ENCODE measurements around the gene LRRC28. TPM values are rescaled to one million over a fixed set of nuclear protein-coding genes. Genes with fewer than 3 reads are reported as not detected.

The LRRC28 gene
- total RNA-seq, 1 donor from 2014 or later, result 24.6 TPM

GRCh38 chr15:99247062-99247461 is 4.2 kb upstream of the LRRC28 start:
- intact Hi-C loops (cut with DNase I), result no loop called here
- no peak for ATAC-seq
- no peak for DNase-seq (ENCODE audit: low spot score)

GRCh38 chr15:99248000-99248715 is 3.1 kb upstream of the LRRC28 start:
- ATAC-seq (no peak), DNase-seq (ENCODE audit: low spot score) (no peak)
- intact Hi-C loops (cut with DNase I), result no loop called here

GRCh38 chr15:99249270-99249841 is 1.9 kb upstream of the LRRC28 start, which contains the start of gene TTC23:
Gene TTC23 (minus strand): TSS chr15:99249581. CDS start chr15:99228712, 20,869 bp downstream.
- ATAC-seq (peak; percentile 72), DNase-seq (ENCODE audit: low spot score) (no peak)
- intact Hi-C loops (cut with DNase I), result no loop called here

- intact Hi-C loops (cut with DNase I), result no loop called here
- ATAC-seq (no peak), DNase-seq (ENCODE audit: low spot score) (no peak)
Measured at GRCh38 chr15:99250001-99250400, 1.3 kb upstream of the LRRC28 start.

- ATAC-seq, result no peak
- intact Hi-C loops (cut with DNase I), result no loop called here
- DNase-seq (ENCODE audit: low spot score), result no peak
Measured at GRCh38 chr15:99250494-99250856, 806 bp upstream of the LRRC28 start.

- intact Hi-C loops (cut with DNase I), result no loop called here
- DNase-seq (ENCODE audit: low spot score) (no peak), ATAC-seq (no peak)
Measured at GRCh38 chr15:99252326-99252725, 1.0 kb downstream of the LRRC28 start.

GRCh38 chr15:99253381-99254090 is 2.3 kb downstream of the LRRC28 start:
- no peak for ATAC-seq
- no peak for DNase-seq (ENCODE audit: low spot score)
- intact Hi-C loops (cut with DNase I), result no loop called here

GRCh38 chr15:99257107-99257750 is 5.9 kb downstream of the LRRC28 start:
- DNase-seq (ENCODE audit: low spot score) (no peak), ATAC-seq (no peak)
- intact Hi-C loops (cut with DNase I), result no loop called here

GRCh38 chr15:99264125-99264524 is 12.8 kb downstream of the LRRC28 start:
- no peak for ATAC-seq
- no peak for DNase-seq (ENCODE audit: low spot score)
- intact Hi-C loops (cut with DNase I), result no loop called here

GRCh38 chr15:99265541-99266070 is 14.3 kb downstream of the LRRC28 start:
- intact Hi-C loops (cut with DNase I), result no loop called here
- no peak for DNase-seq (ENCODE audit: low spot score)
- ATAC-seq, result no peak

GRCh38 chr15:99267957-99268356 is 16.7 kb downstream of the LRRC28 start:
- intact Hi-C loops (cut with DNase I), result no loop called here
- no peak for ATAC-seq
- DNase-seq (ENCODE audit: low spot score), result no peak

- no peak for DNase-seq (ENCODE audit: low spot score)
- no peak for ATAC-seq
- intact Hi-C loops (cut with DNase I), result no loop called here
Measured at GRCh38 chr15:99268431-99268830, 17.1 kb downstream of the LRRC28 start.

GRCh38 chr15:99273801-99274200 is 22.5 kb downstream of the LRRC28 start:
- intact Hi-C loops (cut with DNase I), result no loop called here
- DNase-seq (ENCODE audit: low spot score) (no peak), ATAC-seq (no peak)

- no peak for DNase-seq (ENCODE audit: low spot score)
- ATAC-seq, result no peak
- intact Hi-C loops (cut with DNase I), result no loop called here
Measured at GRCh38 chr15:99275061-99275460, 23.8 kb downstream of the LRRC28 start.

- intact Hi-C loops (cut with DNase I), result no loop called here
Measured at GRCh38 chr15:99275525-99276128, 24.3 kb downstream of the LRRC28 start.

GRCh38 chr15:99279290-99279689 is 28.0 kb downstream of the LRRC28 start:
- no peak for DNase-seq (ENCODE audit: low spot score)
- ATAC-seq, result no peak
- intact Hi-C loops (cut with DNase I), result no loop called here

More at GRCh38 chr15:99275525-99276128, 24.3 kb downstream of the LRRC28 start:
- ATAC-seq (no peak), DNase-seq (ENCODE audit: low spot score) (no peak)

GRCh38 chr15:99279827-99280226 is 28.5 kb downstream of the LRRC28 start:
- ATAC-seq (no peak), DNase-seq (ENCODE audit: low spot score) (no peak)
- intact Hi-C loops (cut with DNase I), result no loop called here

- ATAC-seq, result no peak
- no peak for DNase-seq (ENCODE audit: low spot score)
- intact Hi-C loops (cut with DNase I), result no loop called here
Measured at GRCh38 chr15:99282121-99282520, 30.8 kb downstream of the LRRC28 start.

GRCh38 chr15:99282586-99282985 is 31.3 kb downstream of the LRRC28 start:
- DNase-seq (ENCODE audit: low spot score), result no peak
- no peak for ATAC-seq
- intact Hi-C loops (cut with DNase I), result no loop called here

Data from sciatic nerve (tissue), 2 donors.